Smooth muscle cell (in vitro differentiated cells): ENCODE results near the gene COX6A1. TPM values are rescaled to one million over a fixed set of nuclear protein-coding genes. Genes with fewer than 3 reads are reported as not detected.
A peak's percentile ranks its signal among the peaks of the same experiment; 100 is the strongest.

ENCODE experiments used
- DNase-seq: peaks from one replicate; lab custom pipeline; 2025; ENCODE audit not compliant: unreplicated experiment; lab: John Stamatoyannopoulos, UW
- H2AFZ ChIP-seq: fragments of 200-600 bp; sonication (generic); 2 replicates; pipeline ENCODE4 v1.6.0; 2016; ENCODE audit warnings: antibody characterized with exemption, low read depth, mild to moderate bottlenecking
- H3F3A ChIP-seq: fragments of 200-600 bp; sonication (generic); 2 replicates; pipeline ENCODE4 v1.6.0; 2017; ENCODE audit warnings: antibody characterized with exemption, low read depth
- H3K27ac ChIP-seq: fragments of 200-600 bp; sonication (generic); 2 replicates; pipeline ENCODE4 v1.5.1; 2016; ENCODE audit warnings: low read depth, mild to moderate bottlenecking
- H3K27me3 ChIP-seq: fragments of 200-600 bp; sonication (generic); 2 replicates; pipeline ENCODE4 v1.6.1; 2016; ENCODE audit warnings: low read depth, mild to moderate bottlenecking
- H3K36me3 ChIP-seq: fragments of 200-600 bp; sonication (generic); 2 replicates; pipeline ENCODE4 v1.5.1; 2016; ENCODE audit warnings: low read depth
- H3K4me1 ChIP-seq: fragments of 200-600 bp; sonication (generic); 2 replicates; pipeline ENCODE4 v1.5.1; 2016; ENCODE audit warnings: low read depth
- H3K4me2 ChIP-seq: fragments of 200-600 bp; sonication (generic); 2 replicates; pipeline ENCODE4 v1.6.0; 2016; ENCODE audit warnings: mild to moderate bottlenecking
- H3K4me3 ChIP-seq: fragments of 200-600 bp; sonication (generic); 2 replicates; pipeline ENCODE4 v1.5.1; 2016; ENCODE audit warnings: mild to moderate bottlenecking
- H3K79me2 ChIP-seq: fragments of 200-600 bp; sonication (generic); 2 replicates; pipeline ENCODE4 v1.6.0; 2016; ENCODE audit warnings: low read depth, mild to moderate bottlenecking
- H3K9ac ChIP-seq: fragments of 200-600 bp; sonication (generic); 2 replicates; pipeline ENCODE4 v1.6.0; 2016; ENCODE audit warnings: low read depth
- H3K9me3 ChIP-seq: fragments of 200-600 bp; sonication (generic); replicated peaks from 2 replicates; pipeline ENCODE4 v1.5.1; 2016; ENCODE audit warnings: low read depth
- H4K20me1 ChIP-seq: fragments of 200-600 bp; sonication (generic); 2 replicates; pipeline ENCODE4 v1.6.0; 2016; ENCODE audit warnings: low read depth
- CTCF ChIP-seq: fragments of 200-600 bp; sonication (generic); IDR thresholded peaks from 2 replicates; pipeline ENCODE4 v1.5.1; 2017; ENCODE audit warnings: borderline replicate concordance, mild to moderate bottlenecking, antibody characterized with exemption; ENCODE audit not compliant: insufficient read depth, poor library complexity, severe bottlenecking
- WGBS: methylation state at CpG from one replicate; pipeline ENCODE4 v1.1.7; 2016; ENCODE audit warnings: low lambda C conversion rate; 5-methylcytosine and 5-hydroxymethylcytosine counted together
- polyA plus RNA-seq: library from polyadenylated mRNA; unstranded; fragments of >200 nt; fragmentation: Nextera tagmentation; extraction: Ambion mirVana; gene quantifications from 2 replicates; pipeline ENCODE4 v1.2.1, GENCODE V29; 2016
- total RNA-seq: library from RNA; depleted of rRNA; stranded (reverse); fragments of >200 nt; gene quantifications from 2 replicates; pipeline ENCODE4 v1.2.3, GENCODE V29; 2014

The COX6A1 gene
- total and polyA plus RNA-seq, 2 experiments from 2014 or later, result 788 to 949 TPM

- Histone ChIP-seq H3F3A (no peaks in the 10 kb centered on the region), H2AFZ (no peak overlapping the region), H3K4me2 (peak overlapping the region; percentile 8), H3K36me3 (no peaks in the 10 kb centered on the region), H3K4me1 (peaks cover 11% of the 10 kb centered on the region), H3K4me3 (no peak overlapping the region), H3K27ac (peak overlapping the region; percentile 37), H4K20me1 (peaks cover 62% of the 10 kb centered on the region), H3K9me3 (no peaks in the 10 kb centered on the region), H3K27me3 (no peaks in the 10 kb centered on the region), H3K79me2 (peaks cover 75% of the 10 kb centered on the region), H3K9ac (no peak overlapping the region)
- 73% methylated on average over 8 of the region's 8 CpGs for WGBS
- DNase-seq, result no peak
- peak; percentile 51 for TF ChIP-seq CTCF
Observed at GRCh38 chr12:120466560-120467315, 28.8 kb downstream of the COX6A1 start.

GRCh38 chr12:120467439-120467838 is 29.5 kb downstream of the COX6A1 start:
- Histone ChIP-seq H3K4me2 (no peak overlapping the region), H3F3A (no peaks in the 10 kb centered on the region), H4K20me1 (peaks cover 57% of the 10 kb centered on the region), H3K9me3 (no peaks in the 10 kb centered on the region), H2AFZ (no peak overlapping the region), H3K4me3 (no peak overlapping the region), H3K27me3 (no peaks in the 10 kb centered on the region), H3K27ac (no peak overlapping the region), H3K4me1 (peaks cover 11% of the 10 kb centered on the region), H3K79me2 (peaks cover 80% of the 10 kb centered on the region), H3K36me3 (no peaks in the 10 kb centered on the region), H3K9ac (no peak overlapping the region)
- 94% methylated on average over 6 of the region's 6 CpGs for WGBS
- DNase-seq, result no peak
- TF ChIP-seq CTCF, result no peak

GRCh38 chr12:120468325-120468820 is 30.5 kb downstream of the COX6A1 start:
- peak overlapping the region; percentile 95 for H3K27ac ChIP-seq
- H3K9me3 ChIP-seq, result no peaks in the 10 kb centered on the region
- H3K4me1 ChIP-seq, result peaks cover 11% of the 10 kb centered on the region
- no peak overlapping the region for H2AFZ ChIP-seq
- 1% methylated on average over 23 of the region's 23 CpGs for WGBS
- no peaks in the 10 kb centered on the region for H3K36me3 ChIP-seq
- TF ChIP-seq CTCF, result no peak
- H3K4me3 ChIP-seq, result peak overlapping the region; percentile 99
- no peaks in the 10 kb centered on the region for H3K27me3 ChIP-seq
- H4K20me1 ChIP-seq, result peaks cover 56% of the 10 kb centered on the region
- H3K79me2 ChIP-seq, result peaks cover 81% of the 10 kb centered on the region
- peak; percentile 23 for DNase-seq
- H3K9ac ChIP-seq, result peak overlapping the region; percentile 95
- H3F3A ChIP-seq, result no peaks in the 10 kb centered on the region
- peak overlapping the region; percentile 99 for H3K4me2 ChIP-seq
